GM20000 (cell line): ENCODE data around the gene CGGBP1.
"Not testable (repeated sequence)": the region's sequence is repeated elsewhere in the genome, so short reads cannot be mapped to it uniquely, and the experiment has no call there.

Source experiments
- DNase-seq: peaks from one replicate; pipeline ENCODE4 v3.0.0; 2012; ENCODE audit warnings: low spot score
- CTCF ChIP-seq: IDR thresholded peaks from 2 replicates; pipeline ENCODE4 v1.5.1; 2012; ENCODE audit warnings: mild to moderate bottlenecking, control low read depth; ENCODE audit errors: extremely low read depth, missing control alignments

CGGBP1 gene

DNA sequence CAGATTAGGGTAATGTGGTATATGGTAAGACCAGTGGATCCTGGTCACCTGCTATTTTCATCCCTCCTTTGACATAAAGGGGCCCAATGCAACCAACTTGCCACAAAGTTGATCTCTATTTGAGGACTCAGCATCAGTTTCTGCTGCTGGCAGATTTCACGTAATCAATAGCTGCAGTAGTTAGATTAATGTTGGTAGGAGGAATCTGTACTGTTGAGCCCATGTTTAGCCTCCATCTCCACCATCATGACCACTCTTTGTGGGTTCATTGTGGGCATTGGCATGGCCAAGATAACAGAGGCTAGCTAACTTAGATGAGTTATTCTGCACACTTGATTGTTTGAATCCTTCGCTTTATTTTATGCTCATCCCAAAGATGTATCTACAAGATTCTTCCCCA lies 29.9 kb downstream of the CGGBP1 start:
- DNase-seq: no peak
- TF ChIP-seq CTCF: no peak

DNA sequence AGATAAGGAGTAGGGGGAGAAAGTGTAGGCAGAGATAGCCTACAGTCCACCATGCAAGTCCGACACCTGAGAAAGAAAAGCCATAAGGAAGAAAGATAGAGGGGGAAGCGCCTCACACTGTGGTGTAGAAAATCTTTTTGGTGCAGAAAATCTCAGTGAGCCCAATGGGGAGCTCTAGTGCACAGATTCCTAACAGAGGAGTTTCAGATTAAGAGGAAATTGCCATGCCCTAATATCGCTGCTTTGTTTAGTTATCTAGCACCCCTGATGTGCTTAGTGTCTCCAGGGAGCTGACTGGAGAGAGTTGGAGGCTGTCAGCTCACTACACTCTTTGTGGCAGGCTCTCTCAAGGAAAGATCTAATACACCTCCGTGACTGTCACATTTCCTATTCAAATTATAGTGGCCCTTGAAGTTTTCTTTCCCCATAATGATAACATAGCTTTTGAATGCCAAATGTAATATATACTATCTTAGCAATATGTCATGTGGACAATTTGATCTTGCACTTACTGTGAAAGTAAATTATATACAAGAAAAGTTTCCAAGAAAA lies 33.7 kb downstream of the CGGBP1 start:
- no peak for TF ChIP-seq CTCF
- no peak for DNase-seq

GRCh38 chr3:88019024-88019423 lies 39.8 kb downstream of the CGGBP1 start:
- no peak for TF ChIP-seq CTCF
- peak; percentile 29 for DNase-seq

DNA sequence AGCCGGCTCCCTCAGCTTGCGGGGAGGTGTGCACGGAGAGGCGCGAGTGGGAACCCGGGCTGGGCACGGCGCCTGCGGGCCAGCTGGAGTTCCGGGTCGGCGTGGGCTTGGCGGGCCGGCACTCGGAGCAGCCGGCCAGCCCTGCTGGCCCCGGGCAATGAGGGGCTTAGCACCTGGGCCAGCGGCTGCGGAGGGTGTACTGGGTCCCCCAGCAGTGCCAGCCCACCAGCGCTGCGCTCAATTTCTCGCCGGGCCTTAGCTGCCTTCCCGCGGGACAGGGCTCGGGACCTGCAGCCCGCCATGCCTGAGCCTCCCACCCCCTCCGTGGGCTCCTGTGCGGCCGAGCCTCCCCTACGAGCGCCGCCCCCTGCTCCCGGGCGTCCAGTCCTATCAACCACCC lies 43.1 kb downstream of the CGGBP1 start:
- DNase-seq: not testable (repeated sequence)

DNA sequence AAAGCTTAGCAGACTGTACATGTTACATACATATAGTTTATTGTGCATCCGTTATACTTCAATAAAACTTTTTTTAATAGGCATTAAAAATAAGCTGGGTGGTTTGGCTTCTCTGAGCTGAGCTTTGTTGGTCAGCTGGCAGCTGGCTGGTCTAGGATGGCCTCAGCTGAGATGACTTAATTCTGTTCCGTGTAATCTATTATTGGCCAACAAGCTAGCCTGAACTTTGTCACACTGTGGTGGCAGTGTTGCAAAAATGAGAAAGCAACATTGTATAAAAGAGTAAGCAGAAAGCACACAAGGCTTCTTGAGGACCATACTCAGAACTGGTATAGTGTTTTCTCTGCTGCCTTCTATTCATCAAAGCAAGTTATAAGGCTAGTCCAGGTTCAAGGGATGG lies 45.2 kb downstream of the CGGBP1 start:
- TF ChIP-seq CTCF: no peak
- no peak for DNase-seq

- TF ChIP-seq CTCF: no peak
- DNase-seq: no peak
Observed at GRCh38 chr3:88010810-88011209, 48.0 kb downstream of the CGGBP1 start.

DNA sequence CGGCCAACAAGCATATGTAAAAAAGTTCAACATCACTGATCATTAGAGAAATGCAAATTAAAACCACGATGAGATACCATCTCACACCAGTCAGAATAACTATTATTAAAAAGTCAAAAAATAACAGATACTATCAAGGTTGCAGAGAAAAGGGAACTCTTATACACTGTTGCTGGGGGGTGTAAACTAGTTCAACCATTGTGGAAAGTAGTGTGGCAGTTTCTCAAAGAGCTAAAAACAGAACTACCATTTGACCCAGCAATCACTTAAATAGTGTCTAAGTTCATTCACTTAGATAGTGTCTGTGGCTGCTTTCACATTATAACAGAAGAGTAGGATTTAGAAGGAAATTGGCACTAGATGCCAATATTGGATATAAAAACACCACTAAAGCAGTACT lies 49.7 kb downstream of the CGGBP1 start:
- DNase-seq: no peak
- no peak for TF ChIP-seq CTCF

DNA sequence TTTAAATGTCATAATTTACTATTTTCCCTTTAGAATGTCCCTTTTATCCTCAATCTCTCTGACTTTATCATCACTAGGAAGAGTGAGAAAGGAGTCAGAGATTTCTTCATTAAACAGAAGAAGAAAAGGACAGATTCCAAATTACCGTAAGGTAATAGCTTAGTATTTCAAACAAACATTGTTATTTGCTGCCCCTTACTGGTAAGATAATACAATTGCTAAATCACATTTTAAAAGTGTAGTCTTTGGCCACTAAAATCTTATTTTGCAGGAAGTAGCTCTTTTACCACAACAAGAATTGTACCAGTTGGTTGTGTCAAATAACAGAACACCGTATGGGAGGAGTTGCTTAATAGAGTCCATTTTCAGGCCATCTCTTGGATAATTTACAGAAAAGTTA lies 53.7 kb downstream of the CGGBP1 start:
- peak; percentile 35 for DNase-seq
- TF ChIP-seq CTCF: no peak
